Measurements from ENCODE around the gene MICALL1.

MICALL1 gene

GRCh38 chr22:37906364-37907008, 389 bp downstream of the MICALL1 start:
- no peak for DNase-seq

GRCh38 chr22:37907036-37907954, 1.2 kb downstream of the MICALL1 start:
- no peak for DNase-seq

GRCh38 chr22:37909766-37910165, 3.7 kb downstream of the MICALL1 start:
- no peak for DNase-seq

GRCh38 chr22:37910890-37911672, 5.0 kb downstream of the MICALL1 start:
- DNase-seq: no peak

- no peak for DNase-seq
These were observed 5.6 kb downstream of the MICALL1 start for GRCh38 chr22:37911697-37912096.

- no peak for DNase-seq
These were observed 6.1 kb downstream of the MICALL1 start for GRCh38 chr22:37912171-37912570.

- no peak for DNase-seq
These were observed 7.2 kb downstream of the MICALL1 start for GRCh38 chr22:37913233-37913721.

GRCh38 chr22:37916311-37916710, 10.2 kb downstream of the MICALL1 start:
- no peak for DNase-seq

- DNase-seq: no peak
These were observed 11.9 kb downstream of the MICALL1 start for GRCh38 chr22:37917874-37918548.

- no peak for DNase-seq
These were observed 12.6 kb downstream of the MICALL1 start for GRCh38 chr22:37918580-37919270.

- DNase-seq: no peak
These were observed 14.0 kb downstream of the MICALL1 start for GRCh38 chr22:37920126-37920525.

- no peak for DNase-seq
These were observed 16.1 kb downstream of the MICALL1 start for GRCh38 chr22:37922191-37922590.

GRCh38 chr22:37923927-37924326, 17.8 kb downstream of the MICALL1 start:
- DNase-seq: no peak

- no peak for DNase-seq
These were observed 18.4 kb downstream of the MICALL1 start for GRCh38 chr22:37924386-37925065.

GRCh38 chr22:37925330-37925729, 19.2 kb downstream of the MICALL1 start:
- no peak for DNase-seq

GRCh38 chr22:37925767-37926166, 19.7 kb downstream of the MICALL1 start:
- DNase-seq: no peak

GRCh38 chr22:37926358-37926757, 20.3 kb downstream of the MICALL1 start:
- no peak for DNase-seq

GRCh38 chr22:37926771-37927636, 20.9 kb downstream of the MICALL1 start:
- DNase-seq: no peak

GRCh38 chr22:37927637-37927936, 21.5 kb downstream of the MICALL1 start:
- DNase-seq: no peak

- DNase-seq: no peak
These were observed 23.3 kb downstream of the MICALL1 start for GRCh38 chr22:37929390-37929789.

Data from NCI-H2081 treated with DMSO at 0.1 percent for 48 hours (cell line).